GM19238 (cell line): ENCODE data around the gene NEK10.
"Not testable (repeated sequence)": the region's sequence is repeated elsewhere in the genome, so short reads cannot be mapped to it uniquely, and the experiment has no call there.

Experiments used
- DNase-seq: peaks from one replicate; pipeline ENCODE4 v3.0.0; 2011; ENCODE audit warnings: low spot score; ENCODE audit not compliant: insufficient read length

NEK10 gene

GRCh38 chr3:27352047-27352446, 17.1 kb downstream of the NEK10 start:
- no peak for DNase-seq

- DNase-seq: no peak
Measured at GRCh38 chr3:27349832-27350231, 19.4 kb downstream of the NEK10 start.

- no peak for DNase-seq
Measured at GRCh38 chr3:27345959-27346865, 23.0 kb downstream of the NEK10 start.

GRCh38 chr3:27345493-27345892, 23.7 kb downstream of the NEK10 start:
- DNase-seq: no peak

- DNase-seq: no peak
Measured at GRCh38 chr3:27345045-27345444, 24.1 kb downstream of the NEK10 start.

GRCh38 chr3:27344192-27344591, 25.0 kb downstream of the NEK10 start:
- DNase-seq: no peak

GRCh38 chr3:27342267-27342666, 26.9 kb downstream of the NEK10 start:
- no peak for DNase-seq

GRCh38 chr3:27340534-27340933, 28.6 kb downstream of the NEK10 start:
- no peak for DNase-seq

GRCh38 chr3:27335571-27335970, 33.6 kb downstream of the NEK10 start:
- DNase-seq: no peak

GRCh38 chr3:27333843-27334242, 35.3 kb downstream of the NEK10 start:
- DNase-seq: no peak

GRCh38 chr3:27328982-27329762, 40.0 kb downstream of the NEK10 start:
- not testable (repeated sequence) for DNase-seq

GRCh38 chr3:27326629-27327545, 42.3 kb downstream of the NEK10 start:
- no peak for DNase-seq

GRCh38 chr3:27326202-27326601, 43.0 kb downstream of the NEK10 start:
- DNase-seq: no peak

GRCh38 chr3:27325419-27325818, 43.8 kb downstream of the NEK10 start:
- DNase-seq: no peak

- DNase-seq: no peak
Measured at GRCh38 chr3:27324686-27325085, 44.5 kb downstream of the NEK10 start.

- DNase-seq: no peak
Measured at GRCh38 chr3:27323087-27323570, 46.1 kb downstream of the NEK10 start.

- no peak for DNase-seq
Measured at GRCh38 chr3:27322634-27323033, 46.5 kb downstream of the NEK10 start.

- DNase-seq: no peak
Measured at GRCh38 chr3:27319847-27320526, 49.2 kb downstream of the NEK10 start.

GRCh38 chr3:27319304-27319703, 49.9 kb downstream of the NEK10 start:
- DNase-seq: no peak

GRCh38 chr3:27317096-27317495, 52.1 kb downstream of the NEK10 start:
- DNase-seq: no peak

- DNase-seq: no peak
Measured at GRCh38 chr3:27315003-27315402, 54.2 kb downstream of the NEK10 start.
